ENCODE measurements around the gene NAXD.

DNA sequence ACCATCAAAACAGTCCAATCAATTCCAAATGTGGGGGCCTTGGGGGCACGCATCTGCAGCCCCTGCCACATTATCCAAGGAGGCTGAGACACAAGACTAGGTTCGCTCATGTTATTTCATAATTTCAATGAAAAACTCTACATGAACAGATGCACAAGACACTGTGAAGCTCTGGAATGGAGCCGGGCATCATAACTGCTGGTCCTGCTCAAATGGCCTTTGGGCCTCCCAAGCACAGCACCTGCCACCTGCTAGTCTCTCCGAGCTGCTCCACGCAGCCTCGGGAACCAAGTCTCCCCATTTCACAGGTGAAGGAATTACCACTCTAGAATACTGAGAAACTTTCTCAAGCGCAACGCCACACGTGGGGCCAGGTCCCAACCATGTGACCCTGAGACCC is 73.7 kb downstream of the NAXD start:
- TF ChIP-seq, protein P1, sequence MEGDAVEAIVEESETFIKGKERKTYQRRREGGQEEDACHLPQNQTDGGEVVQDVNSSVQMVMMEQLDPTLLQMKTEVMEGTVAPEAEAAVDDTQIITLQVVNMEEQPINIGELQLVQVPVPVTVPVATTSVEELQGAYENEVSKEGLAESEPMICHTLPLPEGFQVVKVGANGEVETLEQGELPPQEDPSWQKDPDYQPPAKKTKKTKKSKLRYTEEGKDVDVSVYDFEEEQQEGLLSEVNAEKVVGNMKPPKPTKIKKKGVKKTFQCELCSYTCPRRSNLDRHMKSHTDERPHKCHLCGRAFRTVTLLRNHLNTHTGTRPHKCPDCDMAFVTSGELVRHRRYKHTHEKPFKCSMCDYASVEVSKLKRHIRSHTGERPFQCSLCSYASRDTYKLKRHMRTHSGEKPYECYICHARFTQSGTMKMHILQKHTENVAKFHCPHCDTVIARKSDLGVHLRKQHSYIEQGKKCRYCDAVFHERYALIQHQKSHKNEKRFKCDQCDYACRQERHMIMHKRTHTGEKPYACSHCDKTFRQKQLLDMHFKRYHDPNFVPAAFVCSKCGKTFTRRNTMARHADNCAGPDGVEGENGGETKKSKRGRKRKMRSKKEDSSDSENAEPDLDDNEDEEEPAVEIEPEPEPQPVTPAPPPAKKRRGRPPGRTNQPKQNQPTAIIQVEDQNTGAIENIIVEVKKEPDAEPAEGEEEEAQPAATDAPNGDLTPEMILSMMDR (IDR thresholded peaks at IDR 0.05), result no peak
- TF ChIP-seq POLR2A (IDR thresholded peaks at IDR 0.05), result no peak
